GDM1 (cell line): Measurements from ENCODE around the gene CPT1C.
A peak's percentile ranks its signal among the peaks of the same experiment; 100 is the strongest.

Experiments
- DNase-seq: peaks from one replicate; lab custom pipeline; 2025; lab: John Stamatoyannopoulos, UW

CPT1C gene

GRCh38 chr19:49660338-49660961 lies 30.5 kb upstream of the CPT1C start:
- no peak for DNase-seq

GRCh38 chr19:49662011-49662410 lies 28.9 kb upstream of the CPT1C start:
- DNase-seq = no peak

GRCh38 chr19:49663224-49663623 lies 27.7 kb upstream of the CPT1C start:
- no peak for DNase-seq

- DNase-seq = peak; percentile 49
Measured at GRCh38 chr19:49664171-49665035, 26.5 kb upstream of the CPT1C start.

- DNase-seq = no peak
Measured at GRCh38 chr19:49665036-49665350, 25.9 kb upstream of the CPT1C start.

- DNase-seq = peak; percentile 90
Measured at GRCh38 chr19:49665351-49666119, 25.4 kb upstream of the CPT1C start, which contains the start of the genes BCL2L12 and IRF3. BCL2L12 (plus strand) TSS chr19:49665933; CDS start chr19:49666693, 760 bp downstream. IRF3 (minus strand) TSS chr19:49665857; CDS start chr19:49664838, 1,019 bp downstream.

- DNase-seq = no peak
Measured at GRCh38 chr19:49666120-49666444, 24.8 kb upstream of the CPT1C start.

- DNase-seq = no peak
Measured at GRCh38 chr19:49667473-49667872, 23.4 kb upstream of the CPT1C start.

GRCh38 chr19:49669516-49669915 lies 21.4 kb upstream of the CPT1C start:
- DNase-seq = no peak

- peak; percentile 41 for DNase-seq
Measured at GRCh38 chr19:49672131-49672919, 18.6 kb upstream of the CPT1C start.

GRCh38 chr19:49676136-49676783 lies 14.7 kb upstream of the CPT1C start:
- no peak for DNase-seq

GRCh38 chr19:49676784-49677230 lies 14.1 kb upstream of the CPT1C start:
- DNase-seq = peak; percentile 100

- DNase-seq = no peak
Measured at GRCh38 chr19:49677231-49677900, 13.6 kb upstream of the CPT1C start, which contains the start of gene PRMT1. PRMT1 (plus strand) TSS chr19:49677271; CDS start chr19:49677281, 10 bp downstream.

- peak; percentile 33 for DNase-seq
Measured at GRCh38 chr19:49677901-49678674, 12.8 kb upstream of the CPT1C start.

GRCh38 chr19:49678985-49679770 lies 11.7 kb upstream of the CPT1C start:
- DNase-seq = no peak

- no peak for DNase-seq
Measured at GRCh38 chr19:49679771-49680413, 11.0 kb upstream of the CPT1C start.

- peak; percentile 75 for DNase-seq
Measured at GRCh38 chr19:49680421-49681351, 10.2 kb upstream of the CPT1C start.
